ENCODE measurements around the gene ARL6IP4. TPM values are rescaled to one million over a fixed set of nuclear protein-coding genes. Genes with fewer than 3 reads are reported as not detected.
"Not testable (repeated sequence)": the region's sequence is repeated elsewhere in the genome, so short reads cannot be mapped to it uniquely, and the experiment has no call there.

Gene ARL6IP4
- total RNA-seq, result 213 and 267 TPM in 2 replicates

DNA sequence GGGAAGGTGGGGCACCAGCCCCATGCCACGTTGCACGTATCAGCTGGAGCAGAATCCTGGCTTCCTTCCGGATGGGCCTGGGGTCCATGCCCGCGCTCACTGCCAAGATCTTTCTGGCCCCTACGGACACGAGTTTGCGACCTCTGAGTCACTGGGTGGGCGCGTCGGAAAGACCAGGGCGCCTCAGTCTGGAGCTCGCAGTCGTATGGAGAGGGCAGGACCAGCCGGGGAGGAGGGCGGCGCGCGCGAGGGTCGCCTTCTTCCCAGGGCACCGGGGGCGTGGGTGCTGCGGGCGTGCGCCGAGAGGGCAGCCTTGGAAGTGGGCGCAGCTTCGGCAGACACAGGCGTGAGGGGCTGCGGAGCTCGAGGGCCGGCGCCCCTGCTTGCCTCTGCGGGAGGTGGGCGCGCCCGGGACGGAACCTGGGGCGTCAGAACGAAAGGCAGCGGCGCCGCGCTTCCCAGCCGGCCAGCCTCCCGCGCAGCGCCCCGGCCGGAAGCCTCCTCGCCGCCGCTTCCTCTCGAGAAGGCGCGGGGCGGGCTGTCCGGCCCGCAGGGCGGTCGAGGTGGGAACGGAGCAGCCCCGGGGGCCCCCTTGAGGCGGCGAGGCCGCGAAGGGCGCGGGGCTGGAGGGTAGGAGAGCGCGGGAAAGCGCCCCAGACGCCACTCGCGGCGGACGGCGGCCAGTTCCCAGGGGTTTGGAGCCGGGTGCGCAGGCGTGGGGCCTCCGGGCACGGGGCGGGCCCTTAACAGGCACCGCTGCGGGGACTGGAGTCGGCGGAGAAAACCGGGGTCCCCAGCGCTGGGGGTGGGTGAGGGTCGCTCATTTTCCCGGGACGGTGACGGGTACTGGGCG, at the start of gene ARL6IP4:
ARL6IP4 (plus strand) TSS at position 499 of the 853 bp plus-strand sequence. CDS start 459 bp downstream, outside the sequence.
- DNase-seq, result peak; percentile 79

DNA sequence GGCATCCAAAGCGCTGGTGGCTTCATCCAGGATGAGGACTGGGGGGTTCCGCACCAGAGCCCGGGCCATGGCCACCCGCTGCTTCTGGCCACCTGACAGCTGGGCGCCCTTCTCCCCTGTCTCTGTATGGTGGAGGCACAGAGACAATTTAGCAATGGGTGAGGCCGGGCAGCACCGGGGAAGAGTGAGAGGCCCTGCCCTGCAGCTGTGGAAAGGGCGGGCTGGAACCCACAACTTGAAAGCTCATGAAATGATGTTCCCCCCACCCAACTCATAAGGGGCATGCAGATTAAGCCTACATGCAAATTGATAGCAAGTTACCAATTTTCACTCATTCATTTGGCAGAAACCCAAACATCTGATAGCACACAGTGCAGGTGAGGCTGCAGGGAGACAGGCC, 48.3 kb upstream of the ARL6IP4 start:
- no peak for DNase-seq

DNA sequence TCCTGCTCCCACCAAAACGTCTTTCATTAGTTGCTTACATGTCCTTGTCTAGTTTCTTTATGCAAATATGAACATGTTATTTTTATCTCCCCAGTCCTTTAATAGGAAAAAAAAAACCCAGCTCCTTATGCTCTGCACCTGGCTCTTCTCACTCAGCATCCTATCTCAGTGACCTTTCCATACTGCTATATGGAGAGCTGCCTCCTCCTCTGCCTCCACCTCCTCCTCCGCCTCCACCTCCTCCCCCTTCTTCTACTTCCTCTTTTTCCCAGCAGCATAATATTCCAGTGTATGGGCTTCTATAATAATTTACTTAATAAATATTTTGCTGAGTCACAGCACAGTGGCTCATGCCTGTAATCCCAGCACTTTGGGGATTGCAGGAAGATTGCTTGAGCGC, 45.8 kb upstream of the ARL6IP4 start:
- no peak for DNase-seq

DNA sequence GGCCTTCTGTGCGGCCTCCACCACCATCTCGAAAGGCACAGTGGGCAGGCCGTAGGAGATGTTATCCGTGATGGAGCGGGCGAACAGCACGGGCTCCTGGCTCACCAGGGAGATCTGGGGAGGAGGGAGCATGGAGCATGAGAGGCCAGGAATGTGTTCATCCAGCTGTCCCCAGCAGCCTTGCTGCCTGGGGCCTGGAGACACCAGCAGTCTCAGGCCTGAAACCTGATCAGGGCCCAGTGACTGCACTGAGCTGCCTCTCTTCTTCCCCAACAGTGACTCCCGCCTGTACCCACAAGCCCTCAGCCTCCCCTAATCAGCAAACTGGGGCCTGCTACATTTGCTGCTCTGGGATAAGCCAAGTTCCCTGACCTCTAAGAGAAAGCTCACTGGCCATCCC, 45.2 kb upstream of the ARL6IP4 start:
- DNase-seq, result no peak

DNA sequence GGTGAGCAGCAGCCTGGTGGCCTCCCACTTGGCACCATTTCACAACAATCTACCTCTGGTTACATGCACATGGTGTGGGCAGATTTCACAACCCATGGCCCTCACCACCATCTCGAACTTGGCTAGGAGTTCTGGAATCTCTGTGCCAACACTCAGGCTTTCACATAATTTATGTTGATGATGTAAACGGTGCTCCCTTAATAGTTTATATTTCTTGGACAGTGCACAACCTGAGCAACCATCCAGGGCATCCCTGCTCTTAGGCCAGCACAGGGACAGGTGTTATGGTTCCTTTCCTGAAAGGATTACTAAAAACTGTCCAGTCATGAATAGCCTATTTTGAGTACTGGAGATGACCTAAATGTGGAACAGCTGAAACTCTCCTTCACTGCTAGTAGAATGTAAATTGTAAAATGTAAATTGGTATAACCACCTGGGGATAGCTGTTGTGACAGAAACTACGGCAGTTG, 42.8 kb upstream of the ARL6IP4 start:
- DNase-seq, result no peak

DNA sequence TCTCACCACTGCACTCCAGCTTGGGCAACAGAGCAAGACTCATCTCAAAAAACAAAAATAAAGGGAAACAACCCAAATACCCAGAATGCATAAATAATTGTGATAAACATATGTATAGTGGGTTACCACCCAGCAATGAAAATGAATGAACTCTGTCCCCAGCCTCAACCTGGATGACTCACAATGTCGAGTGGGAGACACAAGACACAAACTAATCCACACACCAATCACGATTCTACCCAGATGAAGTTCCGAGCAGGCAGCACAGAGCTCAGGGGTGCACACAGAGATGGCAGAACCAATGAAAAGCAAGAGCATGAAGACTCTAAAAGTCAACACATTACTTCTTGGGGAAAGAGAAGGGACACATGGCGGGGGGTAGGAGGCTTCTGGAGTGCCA, 41.4 kb upstream of the ARL6IP4 start:
- no peak for DNase-seq

DNA sequence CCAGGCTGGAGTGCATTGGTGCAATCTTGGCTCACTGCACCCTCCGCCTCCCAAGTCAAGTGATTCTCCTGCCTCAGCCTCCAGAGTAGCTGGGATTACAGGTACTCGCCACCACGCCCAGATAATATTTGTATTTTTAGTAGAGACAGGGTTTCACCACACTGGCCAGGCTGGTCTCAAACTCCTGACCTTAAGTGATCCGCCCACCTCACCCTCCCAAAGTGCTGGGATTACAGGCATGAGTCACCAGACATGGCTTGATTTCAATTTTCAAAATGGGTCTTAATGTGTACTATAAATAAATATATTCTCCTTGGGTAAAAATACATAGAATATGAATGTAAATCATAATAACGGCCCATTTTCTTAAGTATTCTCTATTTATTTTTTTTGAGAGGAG, 39.1 kb upstream of the ARL6IP4 start:
- not testable (repeated sequence) for DNase-seq

DNA sequence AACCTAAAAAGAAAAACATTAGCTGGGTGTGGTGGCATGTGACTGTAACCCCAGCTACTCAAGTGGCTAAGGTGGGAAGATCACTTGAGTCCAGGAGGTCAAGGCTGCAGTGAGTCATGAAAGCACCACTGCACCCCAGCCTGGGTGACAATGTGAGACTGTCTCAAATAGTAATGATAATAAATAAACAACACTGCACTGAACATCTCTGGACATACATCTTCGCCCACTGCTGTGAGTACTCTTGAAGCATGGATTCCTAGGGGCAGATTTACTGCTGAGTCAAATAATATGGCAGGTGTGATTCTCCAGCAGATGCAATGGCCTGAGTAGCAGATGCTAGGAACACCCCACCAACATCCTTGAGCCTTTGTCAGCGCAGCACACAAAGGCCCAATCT, 37.8 kb upstream of the ARL6IP4 start:
- DNase-seq, result no peak

DNA sequence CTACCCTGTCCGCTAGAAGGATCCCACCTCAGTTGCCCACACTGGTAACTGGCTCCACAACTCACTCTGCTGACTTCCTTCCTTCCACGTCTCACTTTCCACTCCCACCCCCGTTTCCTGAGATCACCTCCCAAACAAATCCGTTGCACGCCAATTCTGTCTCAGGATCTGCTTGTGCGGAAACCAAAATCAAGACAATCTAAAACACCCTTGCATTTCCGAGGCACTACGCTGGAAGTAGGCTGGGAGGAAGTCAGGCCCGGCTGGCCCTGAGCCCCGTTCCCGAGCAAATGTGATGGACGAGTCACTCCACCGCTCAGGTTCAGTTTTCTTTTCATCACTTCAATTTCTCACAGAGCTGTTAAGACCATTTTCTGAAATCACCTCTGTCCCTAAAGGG, 37.3 kb upstream of the ARL6IP4 start:
- peak; percentile 84 for DNase-seq

DNA sequence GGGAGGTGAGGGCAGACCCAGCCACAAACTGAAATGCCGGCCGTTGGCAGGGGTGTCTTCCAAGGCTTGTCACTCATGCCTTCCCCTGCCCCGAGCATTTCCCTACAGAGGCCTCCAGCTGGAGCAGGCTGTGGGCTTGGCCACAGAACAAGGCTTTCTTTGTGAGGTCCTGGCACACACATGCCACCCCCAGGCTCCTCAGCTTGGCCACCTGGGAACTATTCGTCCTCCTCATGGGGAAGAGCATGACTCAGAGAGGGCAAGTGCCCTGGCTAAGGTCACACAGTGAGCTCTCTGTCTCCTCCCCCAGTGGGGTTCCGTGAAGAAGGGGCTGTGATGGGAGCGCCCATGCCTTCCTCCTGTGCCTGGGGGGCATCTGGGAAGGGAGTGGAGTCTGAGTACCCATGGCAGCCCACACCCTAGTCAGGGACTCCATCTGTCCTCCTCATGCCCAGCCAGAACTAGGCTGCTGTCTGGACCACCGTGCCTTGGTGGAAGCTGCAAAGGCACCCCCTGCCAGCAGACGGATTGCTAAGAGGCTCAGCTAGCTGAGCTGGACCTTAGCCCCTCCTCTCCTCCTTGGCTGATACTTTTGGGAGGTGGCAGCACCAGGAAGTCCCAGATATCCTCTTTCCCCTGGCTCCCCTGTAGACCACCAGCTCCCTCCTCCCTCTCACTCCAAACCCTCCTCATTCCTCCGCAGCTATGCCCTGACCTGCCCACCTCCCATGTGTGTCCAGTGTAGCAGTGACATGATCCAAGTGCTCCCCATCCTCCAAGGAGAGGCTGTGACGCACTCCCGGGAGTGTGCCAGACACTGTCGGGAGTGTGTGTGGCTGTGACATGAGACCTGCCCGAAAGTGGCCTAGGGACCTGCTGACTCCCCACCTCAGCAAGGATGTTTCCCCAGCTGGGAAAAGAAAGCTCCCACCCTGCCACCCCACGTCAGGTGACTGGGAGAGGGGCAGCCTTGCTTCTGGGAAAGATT, 35.6 kb upstream of the ARL6IP4 start:
- DNase-seq, result peak; percentile 39

DNA sequence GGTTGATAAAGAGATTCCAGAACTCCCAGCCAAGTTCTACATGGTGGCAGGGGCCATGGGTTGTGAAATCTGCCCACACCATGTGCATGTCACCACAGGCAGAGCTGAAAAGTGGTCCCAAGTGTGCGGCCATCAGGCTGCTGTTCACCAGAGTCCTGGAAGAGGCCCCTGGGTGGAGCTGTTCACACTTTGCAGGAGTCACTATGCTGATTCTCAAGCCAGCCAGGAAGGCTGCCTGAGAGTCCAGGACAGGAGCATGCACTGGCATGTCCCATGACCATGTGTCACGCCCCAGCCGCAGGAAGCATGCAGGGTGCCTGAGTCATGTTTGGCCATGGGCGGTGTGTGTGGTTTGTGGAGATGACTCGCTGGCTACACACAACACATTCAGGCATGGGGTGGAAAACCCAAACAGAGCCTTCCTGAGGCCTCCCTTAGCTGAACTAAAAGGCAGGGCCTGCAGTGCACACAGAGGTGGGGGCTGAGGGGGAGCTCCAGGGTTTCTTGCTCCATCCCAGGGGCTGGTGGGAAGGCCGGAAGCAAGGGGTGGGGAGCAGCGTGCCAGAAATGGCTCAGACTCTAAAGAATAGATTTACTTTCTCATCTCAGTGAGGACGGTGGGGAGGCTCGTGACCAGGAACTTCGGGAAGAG, 33.7 kb upstream of the ARL6IP4 start:
- DNase-seq, result peak; percentile 98

DNA sequence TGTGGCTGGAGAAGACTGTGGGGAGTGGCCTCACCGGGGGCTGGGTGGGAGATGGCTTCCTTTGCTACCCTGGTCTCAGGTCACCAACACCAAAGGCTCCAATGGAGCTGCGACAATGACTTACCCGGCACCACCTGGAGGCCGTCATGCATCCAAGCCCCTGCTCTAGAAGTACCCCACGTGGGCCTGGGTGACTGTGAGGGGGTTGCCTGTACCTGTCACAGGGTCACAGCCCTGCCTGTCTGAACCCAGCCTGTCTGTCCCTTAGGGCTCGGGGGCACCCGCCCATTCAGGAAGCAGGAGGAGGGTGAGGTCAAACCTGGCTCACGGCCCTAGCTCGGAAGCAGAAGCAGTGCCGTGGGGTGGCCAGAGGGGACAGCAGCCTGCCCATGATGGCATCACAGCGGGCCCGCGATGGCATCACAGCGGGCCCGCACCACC, 33.1 kb upstream of the ARL6IP4 start:
- peak; percentile 65 for DNase-seq

DNA sequence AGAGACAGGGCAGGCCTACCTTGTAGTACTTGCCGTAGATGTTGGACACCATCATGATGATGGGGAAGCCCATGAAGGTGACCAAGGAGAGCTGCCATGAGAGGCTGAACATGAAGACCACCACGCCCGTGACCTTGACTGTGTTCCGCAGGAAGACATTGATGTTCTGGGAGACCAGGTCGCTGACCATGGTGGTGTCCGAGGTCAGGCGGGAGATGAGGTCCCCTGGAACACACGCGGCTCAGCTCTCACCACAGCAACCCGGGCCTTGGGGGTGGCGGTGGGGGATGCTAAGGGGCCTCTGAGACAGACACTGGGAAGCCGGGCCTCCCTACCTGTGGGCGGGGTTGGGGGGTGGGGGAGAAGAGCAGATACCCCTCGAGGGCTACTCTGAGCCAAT, 31.9 kb upstream of the ARL6IP4 start:
- no peak for DNase-seq

DNA sequence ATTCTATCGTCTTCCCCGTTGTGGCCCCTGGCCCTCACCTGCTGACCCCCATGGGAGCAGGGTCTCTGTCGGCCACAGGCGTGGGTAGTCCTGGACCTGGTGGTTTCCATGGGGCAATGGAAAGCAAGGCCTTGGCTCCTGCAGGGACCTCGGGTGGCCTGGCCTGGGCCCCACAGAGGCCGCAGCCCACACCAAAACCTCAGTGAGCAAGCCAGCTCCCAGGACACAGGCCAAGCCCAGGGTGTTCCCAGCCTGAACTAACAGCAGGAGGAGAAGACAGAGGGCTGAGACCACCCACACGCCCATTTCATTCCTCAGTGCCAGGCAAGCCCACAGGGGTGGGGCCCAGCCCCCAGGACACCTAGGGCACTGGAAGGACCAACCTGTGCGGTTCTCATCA, 31.1 kb upstream of the ARL6IP4 start:
- no peak for DNase-seq

DNA sequence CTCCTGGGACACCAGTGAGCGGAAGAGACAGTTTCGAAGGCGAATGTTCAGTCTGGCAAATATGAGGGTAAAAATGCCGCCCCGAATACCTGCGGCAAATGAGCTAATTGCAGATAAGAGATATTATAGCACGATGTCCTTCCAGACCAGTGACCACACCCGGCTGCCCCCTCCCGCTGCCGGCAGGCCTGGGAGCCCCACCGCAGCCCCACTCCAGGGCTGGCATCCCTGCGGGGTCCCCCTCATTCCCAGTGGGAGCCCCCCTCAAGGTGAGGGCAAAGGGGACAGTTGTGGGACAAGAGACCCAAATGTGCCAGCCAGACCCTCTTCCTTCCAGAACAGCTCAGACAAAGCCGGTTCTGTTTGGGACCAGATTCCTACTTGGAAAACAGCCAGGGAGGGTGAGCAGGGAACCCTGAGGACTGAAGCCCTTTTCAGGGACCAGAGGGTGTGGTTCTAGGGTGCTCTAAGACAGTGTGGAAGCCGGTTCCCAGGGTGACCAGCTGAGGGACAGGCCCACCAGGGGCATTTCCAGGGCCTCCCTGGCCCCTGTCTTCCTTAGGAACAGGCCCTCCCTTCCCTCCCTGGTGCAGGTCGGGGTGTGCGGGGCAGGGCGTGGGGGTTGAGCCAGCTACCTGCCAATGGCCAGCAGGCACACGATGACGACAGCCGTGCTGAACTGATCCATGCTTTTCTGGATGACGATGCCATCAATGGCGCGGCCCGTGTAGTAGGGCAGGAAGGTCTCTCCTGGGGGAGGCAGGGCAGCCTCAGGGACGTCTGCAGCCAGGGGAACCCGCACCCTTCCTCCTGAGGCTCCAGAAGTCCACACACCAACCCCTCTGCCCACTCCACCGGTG, 30.4 kb upstream of the ARL6IP4 start:
- DNase-seq, result no peak

DNA sequence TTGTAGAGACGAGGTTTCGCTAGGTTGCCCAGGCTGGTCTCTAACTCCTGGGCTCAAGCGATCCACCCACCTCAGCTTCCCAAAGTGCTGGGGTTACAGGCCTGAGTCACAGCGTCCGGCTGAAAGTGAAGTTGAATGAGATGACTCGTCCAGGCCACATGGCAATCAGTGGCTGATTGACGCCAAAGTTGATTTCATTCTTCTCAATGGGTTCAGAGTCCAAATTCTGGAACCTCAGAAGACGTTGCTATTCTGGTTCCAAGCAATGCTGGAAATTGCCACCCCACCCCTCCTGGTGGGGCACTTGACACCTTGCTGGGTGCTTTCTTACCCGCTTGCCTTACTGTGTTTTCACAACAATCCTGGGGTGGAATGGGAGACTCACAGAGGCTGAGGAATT, 29.1 kb upstream of the ARL6IP4 start:
- DNase-seq, result peak; percentile 88

DNA sequence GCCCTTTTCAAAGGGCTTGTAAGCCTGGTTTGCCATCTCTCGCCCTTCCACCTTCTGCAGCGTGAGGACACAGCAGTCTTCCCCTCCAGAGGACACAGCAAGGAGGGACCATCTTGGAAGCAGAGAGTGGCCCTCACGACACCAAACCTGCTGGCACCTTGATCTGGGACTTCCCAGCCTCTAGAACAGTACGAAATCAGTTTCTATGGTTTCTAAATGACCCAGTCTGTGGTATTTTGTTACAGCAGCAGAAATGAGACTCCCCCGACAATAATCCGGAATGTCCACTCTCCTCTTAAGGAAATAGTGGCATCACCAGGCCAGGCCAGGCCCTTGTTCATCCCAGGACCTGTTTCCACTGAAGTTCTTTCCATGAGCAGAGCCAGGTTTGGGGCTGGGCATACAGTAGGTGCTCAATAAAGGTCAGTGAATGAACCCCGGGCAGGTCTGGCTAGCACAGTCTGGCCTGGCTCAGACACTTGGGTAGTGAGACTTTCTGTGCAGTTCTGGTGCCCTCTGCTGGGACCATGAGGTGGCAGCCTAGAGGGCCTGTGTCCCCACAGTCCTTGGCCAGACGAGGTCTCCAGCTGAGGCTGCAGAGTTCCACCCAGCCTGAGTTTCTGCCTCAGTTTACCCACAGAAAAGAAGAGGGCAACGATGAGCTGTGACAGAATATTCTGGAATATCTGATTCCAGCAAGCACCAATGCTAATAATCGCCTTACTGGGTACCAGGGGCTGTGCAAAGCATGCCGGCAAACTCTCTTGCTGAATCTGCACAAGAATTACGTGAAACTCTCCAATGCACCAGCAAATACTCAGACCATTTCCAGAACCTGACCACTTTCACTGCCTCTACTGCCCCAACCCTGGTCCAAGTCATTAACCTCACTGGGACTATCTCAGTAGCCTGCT, 28.2 kb upstream of the ARL6IP4 start:
- DNase-seq, result peak; percentile 90

DNA sequence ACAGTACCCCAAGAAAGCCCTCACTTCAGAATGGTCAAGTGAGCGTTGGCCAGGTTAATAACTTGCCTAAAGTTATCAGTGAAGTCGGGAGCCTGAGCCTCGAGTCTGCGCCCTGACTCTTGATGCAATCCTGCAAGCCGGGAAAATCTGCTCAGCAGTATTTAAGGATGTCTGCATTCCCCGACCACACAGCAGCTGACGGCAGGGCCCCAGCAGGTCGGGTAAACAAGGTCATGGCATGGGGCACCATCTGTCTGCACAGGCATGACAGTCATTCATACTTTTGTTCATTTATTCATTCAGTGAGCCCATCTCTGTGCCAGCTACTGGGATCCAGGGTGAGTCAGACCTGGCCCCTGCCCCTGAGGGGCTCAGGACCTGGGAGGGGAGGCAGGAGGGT, 25.3 kb upstream of the ARL6IP4 start:
- no peak for DNase-seq

DNA sequence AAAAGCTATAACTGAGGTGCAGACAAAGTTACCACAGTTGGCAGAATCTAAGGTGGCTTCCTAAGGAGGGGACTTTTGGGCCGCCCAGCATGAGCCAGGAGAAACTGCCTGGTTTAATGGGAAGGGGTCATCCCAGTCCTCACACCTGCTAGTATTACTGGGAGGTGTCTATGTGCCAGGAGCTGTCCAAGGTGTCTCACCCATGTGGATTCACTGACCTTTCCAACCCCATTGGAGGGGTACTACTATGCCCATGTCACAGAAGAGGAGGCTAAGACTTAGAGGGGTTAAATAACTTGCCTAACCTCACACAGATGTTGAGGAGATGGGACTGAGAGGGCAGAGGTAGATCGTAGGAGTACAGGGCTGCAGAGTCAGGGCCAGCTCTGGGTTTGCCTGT, 24.4 kb upstream of the ARL6IP4 start:
- no peak for DNase-seq

DNA sequence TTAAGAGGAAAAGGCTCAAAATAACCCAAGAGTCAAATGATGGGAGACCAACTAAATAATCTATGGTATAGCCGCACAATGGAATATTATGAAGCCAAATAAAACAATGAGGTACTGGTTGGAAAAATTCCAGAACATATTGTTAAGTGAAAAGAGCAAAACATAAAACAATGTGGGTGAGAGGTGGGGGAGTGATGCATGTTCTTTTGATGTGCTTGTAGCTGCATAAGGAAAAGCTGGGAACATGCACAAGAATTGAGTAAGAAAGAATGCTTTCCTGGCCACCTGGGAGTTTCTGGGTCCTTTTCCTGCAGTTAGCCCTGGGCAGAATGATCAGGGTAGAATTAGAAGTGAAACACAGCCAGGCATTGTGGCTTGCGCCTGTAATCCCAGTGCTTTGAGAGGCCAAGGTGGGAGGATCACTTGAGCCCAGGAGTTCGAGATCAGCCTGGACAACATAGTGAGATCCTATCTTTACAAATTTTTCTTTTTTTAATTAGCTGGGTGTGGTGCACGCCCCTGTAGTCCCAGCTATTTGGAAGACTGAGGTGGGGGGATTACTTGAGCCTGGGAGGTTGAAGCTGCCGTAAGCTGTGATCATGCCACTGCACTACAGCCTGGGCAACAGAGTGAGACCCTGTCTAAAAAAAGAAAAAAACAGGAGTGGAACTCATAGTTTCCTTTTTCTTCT, 22.1 kb upstream of the ARL6IP4 start:
- peak; percentile 99 for DNase-seq
